ENCODE measurements around the gene NUP62. TPM values are rescaled to one million over a fixed set of nuclear protein-coding genes. Genes with fewer than 3 reads are reported as not detected.
A peak's percentile ranks its signal among the peaks of the same experiment; 100 is the strongest.

The NUP62 gene
- total and polyA plus RNA-seq, 2 of the 8 experiments (the other 6 are each of a cell fraction or from before 2014, with no cell fraction given): 50.0 to 107 TPM

GRCh38 chr19:49946415-49946814 lies 17.1 kb upstream of the NUP62 start:
- Histone ChIP-seq H3K23me2 (ENCODE audit: low read depth, low read length) (no peaks in the 10 kb centered on the region), H3K23ac (ENCODE audit: insufficient read length) (no peak overlapping the region), H4K5ac (ENCODE audit: insufficient read length, low read depth, low read length) (no peak overlapping the region), H3K4me3 (ENCODE audit: extremely low read depth in 1 of 4, insufficient read depth in 2 of 4, low read depth in 3 of 4, low read length in 4 of 4) (no peak overlapping the region), H2BK15ac (ENCODE audit: low read length) (no peak overlapping the region), H3K79me1 (ENCODE audit: low read depth, low read length) (no peaks in the 10 kb centered on the region), H2BK120ac (replicated peaks; ENCODE audit: low read depth, low read length) (no peak overlapping the region), H2BK5ac (ENCODE audit: low read depth, low read length) (no peak overlapping the region), H3K79me2 (ENCODE audit: control insufficient read depth in 1 of 2, insufficient read depth in 2 of 2, low read length in 2 of 2) (no peaks in the 10 kb centered on the region), H3K4me2 (ENCODE audit: insufficient read depth in 1 of 2, low read depth in 2 of 2, low read length in 2 of 2) (no peak overlapping the region), H4K20me1 (replicated peaks in 1 of 2; ENCODE audit: control insufficient read depth in 1 of 2, insufficient read depth in 2 of 2, low read length in 2 of 2) (peaks cover 0 to 1% of the 10 kb centered on the region in 2 experiments), H3K56ac (replicated peaks; ENCODE audit: insufficient read length, low read depth, low read length) (no peak overlapping the region), H3K9me3 (ENCODE audit: insufficient read depth in 2 of 2, low read depth in 1 of 2, low read length in 1 of 2) (no peaks in the 10 kb centered on the region), H4K8ac (ENCODE audit: extremely low read depth, insufficient read depth, low read length) (no peak overlapping the region), H2AK5ac (ENCODE audit: low read depth, low read length) (no peak overlapping the region), H2BK12ac (ENCODE audit: low read depth, low read length) (no peak overlapping the region), H3K14ac (ENCODE audit: insufficient read length) (no peak overlapping the region), H3K9ac (replicated peaks in 1 of 4; ENCODE audit: extremely low read depth in 1 of 4, low read depth in 3 of 4, low read length in 3 of 4) (no peak overlapping the region), H4K91ac (replicated peaks; ENCODE audit: insufficient read length, low read length) (no peak overlapping the region), H3K27ac (ENCODE audit: low read depth, low read length) (no peak overlapping the region), H3K4ac (replicated peaks; ENCODE audit: insufficient read length, low read depth, low read length) (no peak overlapping the region), H2BK20ac (ENCODE audit: low read length) (no peak overlapping the region), H3K4me1 (replicated peaks in 1 of 4; ENCODE audit: control insufficient read depth in 3 of 4, insufficient read depth in 4 of 4, low read length in 3 of 4) (no peaks in the 10 kb centered on the region), H3K18ac (ENCODE audit: extremely low read depth, low read length) (no peak overlapping the region), H2AFZ (ENCODE audit: low read length) (no peak overlapping the region), H3K27me3 (replicated peaks in 1 of 4; ENCODE audit: control insufficient read depth in 3 of 4, extremely low read depth in 1 of 4, insufficient read depth in 3 of 4, low read length in 3 of 4) (no peaks in the 10 kb centered on the region), H3K36me3 (ENCODE audit: control insufficient read depth in 2 of 4, insufficient read depth in 4 of 4, low read length in 3 of 4) (no peaks in the 10 kb centered on the region)
- 92% methylated on average over 8 of the region's 8 CpGs; no CpG with 5 or more reads in 1 of the 2 experiments for WGBS, 2 experiments (ENCODE audit: extremely low coverage in 1 of 2, insufficient coverage in 1 of 2, insufficient read length in 1 of 2, insufficient replicate concordance in 2 of 2, low coverage in 1 of 2, low lambda C conversion rate in 2 of 2, missing lambda C conversion rate in 1 of 2)
- ChIA-PET POLR2A (ENCODE audit: partially characterized antibody) (interaction anchor here (1.2 kb wide), 1 partner anchor 25 kb away, joined by 3 read pairs; no protein-coding TSS in a partner anchor), CTCF (ENCODE audit: partially characterized antibody) (interaction anchor here (1.0 to 3.4 kb wide), 4 partner anchors 9 to 189 kb away, joined by 3 to 18 read pairs (median 4); no protein-coding TSS in a partner anchor)
- FAIRE-seq (no peak), DNase-seq (ENCODE audit: low read depth in 1 of 2, low spot score in 2 of 2) (no peak)
- TF ChIP-seq SP1 (IDR thresholded peaks at IDR 0.05; ENCODE audit: low read depth, low read length): peak; percentile 75
- no peak for TF ChIP-seq RXRA (IDR thresholded peaks at IDR 0.05; ENCODE audit: insufficient read depth, low read depth, low read length)
- TF ChIP-seq SP2 (IDR thresholded peaks at IDR 0.05; ENCODE audit: low read length): peak; percentile 7; the same call in 1 of the 2 replicates
- no peak for TF ChIP-seq CTBP2 (IDR thresholded peaks at IDR 0.05; ENCODE audit: borderline replicate concordance, insufficient read depth, insufficient read length, low read length)
- TF ChIP-seq MAX (IDR thresholded peaks at IDR 0.05): no peak

All from H1 (cell line).